A549 (cell line): ENCODE measurements around the gene CABCOCO1.

Experiments
- CTCF ChIP-seq: fragments of >200 bp; sonication (Bioruptor Twin); formaldehyde crosslinking; IDR thresholded peaks from 3 replicates; pipeline ENCODE4 v1.5.1; 2016
- HMGXB4 ChIP-seq: fragments of 250-450 bp; sonication (Bioruptor Pico); IDR thresholded peaks from 2 replicates; pipeline ENCODE4 v1.5.0; 2021; ENCODE audit warnings: mild to moderate bottlenecking, moderate library complexity, borderline replicate concordance
- MAX ChIP-seq: IDR thresholded peaks from 2 replicates; pipeline ENCODE4 v1.6.1; 2012
- RAD21 ChIP-seq, 2 experiments: fragments of >200 bp in 1 of 2; sonication (Bioruptor Twin) in 1 of 2; formaldehyde crosslinking in 1 of 2; IDR thresholded peaks in 1 of 2; conservative IDR thresholded peaks in 1 of 2; 2 replicates in 1 of 2; 3 replicates in 1 of 2; pipeline ENCODE4 v1.6.1; 2012 to 2018; ENCODE audit warnings: inconsistent platforms in 1 of 2
- TF ChIP-seq, protein P1 (sequence below): fragments of 450-650 bp; IDR thresholded peaks from 2 replicates; pipeline ENCODE4 v1.6.1; 2014; ENCODE audit warnings: antibody characterized with exemption

DNA sequence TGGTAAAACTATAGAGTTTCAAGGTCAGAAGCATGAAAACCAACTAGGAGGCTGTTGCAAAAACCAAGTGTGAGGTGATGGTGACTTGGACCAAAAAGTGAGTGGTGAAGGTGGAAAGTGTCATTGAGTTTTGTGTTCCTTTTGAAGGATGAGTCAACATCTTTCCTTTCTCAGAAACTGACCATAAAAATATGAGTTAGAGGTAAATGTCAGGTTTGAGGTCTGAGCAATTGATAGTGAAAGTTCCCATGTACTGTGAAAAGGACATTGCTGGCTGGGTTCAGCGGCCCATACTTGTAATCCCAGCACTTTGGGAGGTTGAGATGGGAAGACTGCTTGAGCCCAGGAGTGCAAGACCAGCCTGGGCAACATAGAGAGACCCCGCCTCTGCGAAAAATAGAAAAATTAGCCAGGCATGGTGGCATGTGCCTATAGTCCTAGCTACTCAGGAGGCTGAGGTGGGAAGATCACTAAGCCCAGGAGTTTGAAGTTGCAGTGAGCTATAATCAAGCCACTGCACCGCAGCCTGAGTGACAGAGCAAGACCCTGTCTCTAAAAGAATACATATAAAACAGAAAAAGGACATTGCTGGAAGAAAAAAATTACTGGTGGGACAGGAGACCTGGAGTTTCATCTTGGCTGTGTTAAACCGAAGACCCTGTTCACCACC lies 149.5 kb downstream of the CABCOCO1 start:
- TF ChIP-seq HMGXB4 (CRISPR knock-in tag) (no peak), CTCF (no peak), RAD21 (conservative IDR thresholded peaks at IDR 0.05 in 1 of 2, IDR thresholded peaks at IDR 0.05 in 1 of 2) (no peak), MAX (no peak)
- TF ChIP-seq, protein P1, sequence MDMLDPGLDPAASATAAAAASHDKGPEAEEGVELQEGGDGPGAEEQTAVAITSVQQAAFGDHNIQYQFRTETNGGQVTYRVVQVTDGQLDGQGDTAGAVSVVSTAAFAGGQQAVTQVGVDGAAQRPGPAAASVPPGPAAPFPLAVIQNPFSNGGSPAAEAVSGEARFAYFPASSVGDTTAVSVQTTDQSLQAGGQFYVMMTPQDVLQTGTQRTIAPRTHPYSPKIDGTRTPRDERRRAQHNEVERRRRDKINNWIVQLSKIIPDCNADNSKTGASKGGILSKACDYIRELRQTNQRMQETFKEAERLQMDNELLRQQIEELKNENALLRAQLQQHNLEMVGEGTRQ = no peak
